ENCODE measurements around the gene FZD1. TPM values are rescaled to one million over a fixed set of nuclear protein-coding genes. Genes with fewer than 3 reads are reported as not detected.

The FZD1 gene
- total RNA-seq, 1 experiment from 2014 or later, result 3.7 TPM

- Histone ChIP-seq H3K79me2 (ENCODE audit: insufficient read depth, low read length) (no peaks in the 10 kb centered on the region), H4K20me1 (ENCODE audit: insufficient read depth) (no peaks in the 10 kb centered on the region), H3K4me1 (ENCODE audit: control insufficient read depth in 1 of 2, insufficient read depth in 2 of 2, low read length in 2 of 2) (no peaks in the 10 kb centered on the region), H2AFZ (ENCODE audit: low read depth, low read length, poor library complexity, severe bottlenecking) (no peak overlapping the region), H3K4me3 (replicated peaks in 1 of 2; ENCODE audit: low read depth in 1 of 2, low read length in 2 of 2) (no peak overlapping the region), H3K27ac (ENCODE audit: low read depth, low read length) (no peak overlapping the region), H3K9me2 (ENCODE audit: insufficient read depth) (no peaks in the 10 kb centered on the region), H3K9ac (ENCODE audit: low read length) (no peak overlapping the region), H3K27me3 (ENCODE audit: insufficient read depth, low read length) (peaks cover 22% of the 10 kb centered on the region; the same call in 1 of the 2 replicates), H3K36me3 (ENCODE audit: control insufficient read depth in 1 of 2, insufficient read depth in 2 of 2, low read length in 2 of 2) (no peaks in the 10 kb centered on the region), H3K4me2 (ENCODE audit: low read length) (no peak overlapping the region), H3K9me3 (ENCODE audit: control insufficient read depth in 1 of 2, insufficient read depth in 1 of 2, low read depth in 1 of 2, low read length in 2 of 2) (no peaks in the 10 kb centered on the region)
- no TSS peak for BruUV-seq (replicated peaks)
- DNase-seq (ENCODE audit: low read depth, low spot score) (no peak), ATAC-seq (no peak)
- POLR2A ChIA-PET, result no interaction called here
- intact Hi-C loops (cut with micrococcal nuclease), result no loop called here
- RAD21 ChIA-PET (ENCODE audit: low non-redundant PET in 1 of 2, low total read pairs in 2 of 2, uncharacterized antibody in 2 of 2, unreplicated experiment in 2 of 2), result no interaction called here
- no peak for TF ChIP-seq SP1 (IDR thresholded peaks at IDR 0.05; ENCODE audit: low read depth)
- TF ChIP-seq REST (IDR thresholded peaks at IDR 0.05; ENCODE audit: low read depth), result no peak
- CTCF ChIA-PET, result no interaction called here
These were observed 56.3 kb downstream of the FZD1 start for GRCh38 chr7:91320366-91321078.
